GM13977 (cell line): ENCODE data around the gene PLXNA4.

Experiments
- DNase-seq: peaks from one replicate; pipeline ENCODE4 v3.0.0; 2012; ENCODE audit warnings: low spot score
- in situ Hi-C: fragments of 300-500 bp; cut with MboI; formaldehyde crosslinking; loops from one replicate; pipeline ENCODE4 v1.12.0; 2022; ENCODE audit warnings: low sequenced_read_pairs, low pct_unique_long_range_greater_than_20kb, mixed read lengths, inconsistent platforms; ENCODE audit not compliant: unreplicated experiment
- TF ChIP-seq, protein P1 (sequence below): IDR thresholded peaks from 2 replicates; pipeline ENCODE4 v1.5.1; 2012; ENCODE audit warnings: mild to moderate bottlenecking, control low read depth; ENCODE audit not compliant: insufficient read depth; ENCODE audit errors: extremely low read depth, missing control alignments

The PLXNA4 gene

GRCh38 chr7:132311733-132312132, 264.5 kb downstream of the PLXNA4 start:
- TF ChIP-seq, protein P1, sequence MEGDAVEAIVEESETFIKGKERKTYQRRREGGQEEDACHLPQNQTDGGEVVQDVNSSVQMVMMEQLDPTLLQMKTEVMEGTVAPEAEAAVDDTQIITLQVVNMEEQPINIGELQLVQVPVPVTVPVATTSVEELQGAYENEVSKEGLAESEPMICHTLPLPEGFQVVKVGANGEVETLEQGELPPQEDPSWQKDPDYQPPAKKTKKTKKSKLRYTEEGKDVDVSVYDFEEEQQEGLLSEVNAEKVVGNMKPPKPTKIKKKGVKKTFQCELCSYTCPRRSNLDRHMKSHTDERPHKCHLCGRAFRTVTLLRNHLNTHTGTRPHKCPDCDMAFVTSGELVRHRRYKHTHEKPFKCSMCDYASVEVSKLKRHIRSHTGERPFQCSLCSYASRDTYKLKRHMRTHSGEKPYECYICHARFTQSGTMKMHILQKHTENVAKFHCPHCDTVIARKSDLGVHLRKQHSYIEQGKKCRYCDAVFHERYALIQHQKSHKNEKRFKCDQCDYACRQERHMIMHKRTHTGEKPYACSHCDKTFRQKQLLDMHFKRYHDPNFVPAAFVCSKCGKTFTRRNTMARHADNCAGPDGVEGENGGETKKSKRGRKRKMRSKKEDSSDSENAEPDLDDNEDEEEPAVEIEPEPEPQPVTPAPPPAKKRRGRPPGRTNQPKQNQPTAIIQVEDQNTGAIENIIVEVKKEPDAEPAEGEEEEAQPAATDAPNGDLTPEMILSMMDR, result no peak
- DNase-seq, result no peak
- in situ Hi-C loops, result loop anchor here (25.0 kb wide), 1 partner anchor 276 kb away; the partner anchor contains the start of gene PLXNA4

- TF ChIP-seq, protein P1, result no peak
- no peak for DNase-seq
These were observed 267.0 kb downstream of the PLXNA4 start for GRCh38 chr7:132309102-132309805.

GRCh38 chr7:132307465-132307864, 268.8 kb downstream of the PLXNA4 start:
- in situ Hi-C loops, result loop anchor here (25.0 kb wide), 1 partner anchor 280 kb away; the partner anchor contains the start of gene PLXNA4
- TF ChIP-seq, protein P1, result no peak
- no peak for DNase-seq

More at GRCh38 chr7:132309102-132309805, 267.0 kb downstream of the PLXNA4 start:
- in situ Hi-C loops, result loop anchor here (25.0 kb wide), 1 partner anchor 278 kb away; the partner anchor contains the start of gene PLXNA4

GRCh38 chr7:132300599-132301277, 275.5 kb downstream of the PLXNA4 start:
- no peak for DNase-seq
- in situ Hi-C loops, result loop anchor here (25.0 kb wide), 1 partner anchor 287 kb away; the partner anchor contains the start of gene PLXNA4
- TF ChIP-seq, protein P1, result no peak

GRCh38 chr7:132298790-132299189, 277.5 kb downstream of the PLXNA4 start:
- in situ Hi-C loops, result no loop called here
- no peak for DNase-seq
- TF ChIP-seq, protein P1, result no peak

DNA sequence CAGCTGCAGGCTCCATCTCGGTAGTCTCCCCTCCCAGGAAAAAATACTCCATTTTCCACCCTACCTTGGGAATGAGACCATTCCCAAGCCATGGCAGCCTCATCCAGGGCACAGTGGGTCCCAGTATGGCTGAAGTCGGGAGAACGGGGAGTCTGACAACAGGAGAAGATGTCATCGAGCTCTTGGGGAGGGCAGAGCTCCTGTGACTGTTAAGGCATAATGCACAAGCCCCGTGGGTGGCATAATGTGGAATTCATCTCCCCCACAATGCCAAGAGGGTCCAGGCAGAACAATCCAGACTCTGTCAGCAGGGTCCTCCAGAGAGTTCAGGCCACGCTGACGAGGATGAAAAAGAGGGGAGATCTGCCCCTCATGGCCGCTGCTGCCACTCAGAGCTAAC, 279.4 kb downstream of the PLXNA4 start:
- TF ChIP-seq, protein P1, result no peak
- DNase-seq, result no peak
- in situ Hi-C loops, result no loop called here
